ELF-1 (cell line): ENCODE results near the gene EFNB1.

Experiments used
- DNase-seq: peaks from one replicate; pipeline ENCODE4 v3.0.0-alpha.2; 2016; ENCODE audit warnings: low read depth, low spot score

The EFNB1 gene

GRCh38 chrX:68843992-68844391 is 15.2 kb downstream of the EFNB1 start:
- no peak for DNase-seq

DNA sequence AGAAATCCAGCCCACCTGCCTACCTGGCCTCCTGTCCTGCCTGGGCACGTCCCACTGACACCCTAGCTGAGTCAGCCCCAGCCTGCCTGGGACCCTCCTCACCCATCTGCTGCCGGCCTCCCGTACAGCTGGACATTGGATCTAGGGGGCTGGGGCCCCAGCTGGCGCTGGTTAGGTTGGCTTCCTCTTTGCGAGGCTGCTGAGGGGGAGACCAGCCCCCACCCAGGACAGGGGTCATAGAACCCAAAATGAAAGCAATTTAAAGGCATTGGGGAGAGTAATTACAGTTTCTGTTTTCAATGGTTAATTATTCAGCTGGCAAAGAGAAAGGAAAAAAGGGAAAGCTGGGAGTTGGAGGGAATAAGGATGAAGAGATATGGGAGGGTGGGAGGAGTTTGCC is 15.8 kb downstream of the EFNB1 start:
- no peak for DNase-seq

DNA sequence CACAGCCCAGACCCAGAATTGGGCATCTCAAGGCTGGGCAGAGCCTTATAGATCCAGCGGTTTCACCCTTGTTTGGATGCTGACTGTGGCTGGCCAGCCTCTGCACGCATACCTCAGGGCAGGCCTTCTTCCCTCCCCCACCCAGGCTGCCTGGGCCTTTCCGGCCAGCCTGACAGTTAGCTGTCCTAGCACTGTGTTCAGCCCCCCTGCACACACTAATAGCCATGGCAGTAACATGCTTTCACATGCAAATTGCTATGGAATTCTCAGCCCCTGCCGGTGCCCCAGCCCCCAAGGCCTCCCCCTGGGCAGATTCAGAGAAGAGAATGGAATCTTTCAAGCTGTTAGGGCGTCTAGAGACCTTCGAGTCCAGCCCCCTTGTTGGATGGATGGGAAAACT is 17.7 kb downstream of the EFNB1 start:
- peak; percentile 94 for DNase-seq

DNA sequence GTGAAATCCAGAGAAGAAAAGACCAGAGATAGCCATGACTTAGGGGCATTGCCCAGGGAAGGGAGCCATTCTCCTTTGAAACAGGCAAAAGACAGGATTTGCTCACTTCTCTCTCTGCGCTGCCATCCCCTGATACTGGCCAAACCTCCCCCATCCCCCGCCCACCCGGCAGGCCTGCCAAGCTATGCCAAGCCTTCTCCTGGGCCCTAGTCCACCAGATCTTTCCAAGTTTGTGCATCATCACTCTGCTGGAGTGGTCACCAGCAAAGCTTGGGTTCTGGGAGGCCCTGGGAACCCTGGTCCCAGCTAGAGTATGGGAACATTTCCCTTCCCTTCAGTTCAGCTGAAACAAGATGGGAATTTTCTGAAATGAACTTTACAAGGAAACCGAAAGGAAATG is 18.4 kb downstream of the EFNB1 start:
- DNase-seq = no peak

DNA sequence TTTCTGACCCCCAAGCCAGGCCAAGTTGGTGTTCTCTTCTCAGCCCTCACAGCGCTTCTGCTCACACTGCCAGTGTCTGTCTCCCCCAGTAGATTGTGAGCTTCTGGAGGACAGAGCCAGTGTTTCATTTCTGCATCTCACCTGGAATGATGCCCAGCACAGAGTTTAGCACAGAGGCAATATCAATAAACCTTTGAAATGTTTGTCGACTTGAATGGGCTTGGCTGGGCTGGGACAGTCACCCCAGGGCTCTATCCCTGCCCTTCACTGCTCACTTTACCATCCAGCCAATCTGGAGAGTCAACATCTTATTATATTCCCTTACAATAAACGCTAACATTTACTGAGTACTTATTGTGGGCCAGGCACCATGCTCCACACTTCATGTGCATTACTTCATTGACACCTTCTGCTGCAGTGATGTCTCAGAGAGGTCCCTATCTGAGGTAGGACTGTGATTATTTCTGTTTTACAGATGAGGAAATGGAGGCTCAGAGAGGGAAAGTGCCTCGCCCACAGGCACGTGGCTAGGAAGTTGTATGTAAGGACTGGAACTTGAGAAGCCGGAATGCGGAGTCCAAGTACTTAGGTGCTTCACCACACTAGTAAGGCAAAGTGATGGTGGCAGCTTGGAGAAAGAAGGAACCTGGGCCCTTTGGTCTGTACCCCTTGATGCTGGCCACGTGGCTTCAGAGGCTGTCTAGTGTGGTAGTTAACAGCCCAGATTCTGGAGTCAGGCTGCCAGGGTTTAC is 19.5 kb downstream of the EFNB1 start:
- no peak for DNase-seq

GRCh38 chrX:68851082-68851481 is 22.3 kb downstream of the EFNB1 start:
- DNase-seq = peak; percentile 80

- DNase-seq = no peak
Observed at GRCh38 chrX:68852046-68852445, 23.2 kb downstream of the EFNB1 start.

DNA sequence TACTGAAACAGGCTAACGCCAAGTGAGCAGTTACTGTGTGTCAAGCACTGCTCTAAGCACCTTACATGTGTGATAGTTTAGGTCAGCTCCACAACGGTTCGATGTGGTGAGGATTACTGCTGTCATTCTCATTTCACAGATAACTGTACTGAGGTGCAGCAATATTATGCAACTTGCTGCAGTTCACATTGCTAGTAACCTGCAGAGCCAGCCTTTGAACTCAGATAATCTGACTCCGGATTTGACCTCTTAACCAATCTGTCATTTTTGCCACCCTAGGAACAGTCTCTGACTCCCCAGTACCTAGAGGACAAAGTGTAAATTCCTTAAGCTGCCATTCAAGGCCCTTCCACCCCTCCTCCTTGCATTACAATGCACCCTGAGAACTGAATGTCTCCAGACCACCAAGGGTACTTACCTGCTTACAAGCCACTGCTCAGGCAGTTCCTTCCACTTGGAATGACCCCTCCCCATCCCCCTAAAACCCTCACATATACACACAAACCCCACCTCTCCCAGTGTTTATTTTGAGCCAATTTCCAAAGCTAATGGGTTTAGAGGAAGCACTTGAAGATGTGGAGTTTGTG is 24.9 kb downstream of the EFNB1 start:
- no peak for DNase-seq

GRCh38 chrX:68865300-68865699 is 36.5 kb downstream of the EFNB1 start:
- DNase-seq = no peak

DNA sequence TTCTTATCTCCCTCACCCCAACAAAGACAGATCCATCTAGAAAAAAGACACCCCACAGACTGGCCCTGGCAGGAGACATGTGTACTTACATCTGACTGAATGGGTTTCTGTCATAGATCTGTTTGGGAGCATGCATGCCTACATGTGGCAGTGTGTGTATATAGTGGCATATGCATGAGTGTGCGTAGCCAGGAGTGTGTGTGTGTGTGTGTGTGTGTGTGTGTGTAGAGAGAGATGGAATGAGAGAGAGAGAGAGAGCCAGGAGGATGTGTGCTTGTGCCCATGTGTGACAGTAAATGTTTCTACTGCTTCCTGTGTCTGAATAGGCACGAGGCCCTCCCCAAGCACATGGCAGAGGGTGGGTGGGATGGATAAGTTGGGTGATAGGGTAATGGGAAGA is 37.1 kb downstream of the EFNB1 start:
- DNase-seq = no peak

- DNase-seq = no peak
Observed at GRCh38 chrX:68867458-68868112, 38.8 kb downstream of the EFNB1 start.

DNA sequence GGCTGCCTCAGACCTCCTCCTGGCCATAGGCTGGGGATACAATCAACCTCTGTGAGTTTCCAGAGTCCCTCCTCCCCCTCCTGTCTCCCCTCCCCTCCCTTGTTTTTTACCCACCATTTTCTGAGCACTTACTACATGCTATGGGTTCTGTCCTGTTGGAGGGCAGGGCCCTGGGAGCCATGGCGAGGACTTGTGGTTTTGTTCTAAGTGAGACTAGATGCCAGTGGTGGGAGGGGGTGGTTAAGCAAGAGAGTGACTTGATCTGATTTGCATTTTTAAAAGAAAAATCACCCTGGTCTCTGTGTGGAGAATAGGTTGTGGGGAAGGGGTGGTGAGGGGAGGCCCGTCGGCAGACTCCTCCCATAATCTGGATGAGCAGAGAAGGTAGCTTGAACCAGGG is 39.5 kb downstream of the EFNB1 start:
- no peak for DNase-seq

DNA sequence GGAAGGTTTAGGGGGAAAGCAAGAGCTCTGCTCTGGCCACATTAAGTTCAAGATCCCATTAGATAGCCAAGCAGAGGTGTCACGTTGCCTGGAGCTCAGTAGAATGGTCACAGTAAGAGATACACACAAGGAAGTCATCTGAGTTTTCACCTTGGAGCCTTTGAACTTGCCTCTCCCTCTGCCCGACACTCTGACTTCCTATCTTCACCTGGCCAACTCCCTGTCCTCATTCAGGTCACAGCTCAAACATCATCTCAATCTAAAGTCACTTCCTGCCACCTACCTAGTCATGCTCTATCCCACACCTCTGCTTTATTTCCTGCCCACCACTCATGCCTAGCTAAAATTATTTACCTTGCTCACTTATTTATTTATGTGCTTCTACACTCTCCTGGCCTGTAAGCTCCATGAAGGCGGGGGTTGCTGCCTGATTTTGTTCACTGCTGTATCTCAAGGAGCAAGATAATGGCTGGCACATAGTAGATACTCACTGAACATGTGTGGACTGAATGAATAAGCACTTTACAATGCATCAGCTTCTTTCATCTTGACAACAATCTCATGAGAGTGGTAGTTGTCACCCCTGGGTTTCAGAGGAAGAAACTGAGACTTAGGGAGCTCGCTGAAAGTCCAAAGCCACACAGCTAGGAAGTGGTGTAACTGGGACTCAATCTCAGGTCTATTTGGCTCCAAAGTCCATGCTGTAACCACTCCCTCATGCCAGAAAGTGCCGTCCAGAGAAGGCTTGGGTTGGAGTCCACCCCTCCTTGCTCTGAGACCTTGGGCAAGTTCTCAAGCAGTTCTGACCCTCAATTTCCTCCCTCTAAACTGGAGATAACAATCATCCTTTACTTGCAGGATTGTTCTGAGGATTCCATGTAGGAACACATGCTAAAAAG is 40.3 kb downstream of the EFNB1 start:
- DNase-seq = no peak

GRCh38 chrX:68870357-68870756 is 41.5 kb downstream of the EFNB1 start:
- DNase-seq = no peak

DNA sequence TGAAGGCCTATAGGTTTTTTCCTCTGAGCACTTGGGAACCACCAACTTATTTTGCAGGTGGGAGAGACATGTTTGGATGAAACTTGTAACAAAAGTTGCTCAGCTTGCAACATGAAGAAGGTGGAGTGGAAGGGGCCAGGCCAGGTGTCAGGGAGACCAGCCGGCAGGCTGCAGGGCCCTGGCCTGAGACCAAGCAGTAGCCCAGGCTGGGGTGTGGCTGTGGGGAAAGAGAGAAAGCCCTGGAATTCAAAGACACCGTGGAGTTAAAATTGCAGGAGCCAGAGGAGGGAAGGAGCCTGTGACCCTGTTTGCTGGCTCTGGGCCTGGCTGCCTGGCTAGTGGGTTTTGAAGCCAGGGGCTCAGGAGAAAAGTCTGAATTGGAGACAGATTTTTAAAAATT is 43.4 kb downstream of the EFNB1 start:
- no peak for DNase-seq

- DNase-seq = no peak
Observed at GRCh38 chrX:68874076-68874475, 45.3 kb downstream of the EFNB1 start.

DNA sequence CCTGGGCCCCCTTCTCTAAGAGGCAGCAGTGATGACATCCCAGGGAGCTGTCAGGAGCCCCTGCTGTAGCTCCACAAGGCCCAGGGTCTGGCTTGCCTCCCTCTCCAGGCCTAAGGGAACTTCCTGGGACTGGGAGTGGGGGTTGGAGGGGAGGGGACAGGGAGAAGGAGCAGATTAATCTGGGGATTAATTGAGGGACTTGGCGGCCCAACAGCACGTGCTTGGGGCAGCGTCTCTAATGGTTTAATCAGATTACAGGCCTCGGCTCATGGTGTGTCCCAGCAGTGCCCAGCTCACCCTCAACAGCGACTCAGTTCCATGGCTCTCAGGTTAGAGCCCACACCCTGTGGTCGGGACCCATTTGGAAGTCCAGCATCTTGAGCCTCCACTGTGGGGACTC is 47.9 kb downstream of the EFNB1 start:
- peak; percentile 62 for DNase-seq

GRCh38 chrX:68877606-68878005 is 48.8 kb downstream of the EFNB1 start:
- DNase-seq = no peak

DNA sequence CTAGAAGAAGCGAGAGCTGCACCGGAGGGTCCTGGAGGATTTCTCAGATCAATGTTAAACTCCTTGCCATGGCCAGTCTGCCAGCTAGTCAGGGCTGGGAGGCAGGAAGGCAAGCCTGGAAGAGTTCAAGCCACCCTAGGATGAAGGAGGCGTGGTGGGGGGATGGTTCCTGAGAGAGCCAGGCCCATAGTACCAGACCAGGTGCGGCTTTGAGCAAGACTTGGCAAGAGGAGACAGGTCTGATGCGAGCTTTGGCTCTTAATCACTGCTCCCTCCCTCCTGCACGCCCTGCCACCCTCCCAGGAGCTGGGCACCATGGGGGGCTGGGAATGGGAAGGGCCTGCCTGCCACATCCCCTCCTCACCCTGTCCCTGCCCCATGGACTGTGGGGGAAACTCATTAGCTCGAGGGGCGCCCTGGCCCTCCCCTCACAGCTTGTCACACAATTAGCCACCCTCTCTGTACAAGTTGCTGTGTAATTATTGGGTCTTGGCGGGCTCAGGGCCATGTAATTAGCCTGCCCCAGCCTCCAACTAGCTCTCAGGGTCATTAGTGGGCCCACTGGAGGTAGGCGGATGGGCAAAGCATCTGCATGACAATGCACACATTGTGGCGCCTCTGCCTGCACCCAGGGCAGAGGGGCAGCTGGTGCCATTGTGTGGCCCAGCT is 50.3 kb downstream of the EFNB1 start:
- DNase-seq = peak; percentile 39

DNA sequence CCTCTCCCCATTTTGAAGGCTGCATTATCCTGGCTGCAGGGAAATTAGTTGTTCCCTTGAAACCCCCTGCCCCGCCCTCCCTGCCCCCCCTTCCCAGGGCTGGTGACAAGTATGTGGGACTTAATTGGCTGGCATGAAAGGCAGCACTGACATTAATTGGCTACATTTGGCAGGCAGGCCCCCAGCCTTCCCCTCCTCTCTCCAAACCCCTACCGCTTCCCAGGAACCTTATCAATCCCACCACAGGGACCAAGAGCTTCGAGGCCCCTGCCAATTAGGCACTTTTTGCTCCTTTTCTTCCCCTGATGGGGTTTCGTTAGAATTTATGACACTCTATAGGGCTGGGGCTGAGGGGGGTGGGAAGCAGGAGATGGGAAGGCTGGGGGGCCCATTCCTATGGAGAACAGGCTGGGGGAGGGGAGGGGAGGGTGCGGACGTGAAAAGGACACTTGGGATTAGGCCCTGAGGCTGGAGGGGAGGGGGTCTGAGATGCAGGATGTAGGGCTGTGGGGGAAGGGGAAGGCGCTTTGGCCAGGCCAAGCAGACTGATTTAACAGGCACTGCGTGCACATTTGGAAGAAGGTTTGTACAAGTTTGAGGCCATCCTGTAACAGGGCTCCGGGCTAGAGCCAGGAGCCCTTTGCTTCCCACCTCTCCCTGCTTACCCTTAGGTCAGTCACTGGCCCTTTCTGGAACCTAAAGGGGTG is 52.2 kb downstream of the EFNB1 start:
- peak; percentile 85 for DNase-seq

DNA sequence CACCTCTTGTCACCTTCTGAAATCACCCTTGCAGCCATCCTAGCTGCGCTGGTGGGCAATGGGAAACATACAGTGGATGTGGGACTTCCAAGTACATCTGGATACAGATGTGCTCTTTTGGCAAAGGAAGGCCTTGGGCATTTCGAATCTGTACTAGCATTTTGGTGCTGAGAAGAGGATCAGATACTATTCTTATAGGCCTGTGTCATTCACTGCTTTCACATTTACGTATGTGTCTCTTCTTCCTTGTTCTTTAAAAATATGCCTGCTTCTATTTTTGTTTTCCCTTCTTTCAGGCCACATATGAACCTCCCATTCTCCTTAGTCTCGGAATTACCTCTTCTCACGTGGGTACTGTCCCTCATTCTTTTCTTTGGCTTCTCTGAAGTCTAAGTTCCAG is 53.1 kb downstream of the EFNB1 start:
- no peak for DNase-seq
